NB4 (cell line): ENCODE results near the gene SLC35D3.

Experiments
- POLR2A ChIP-seq: IDR thresholded peaks from 2 replicates; pipeline ENCODE4 v1.6.1; 2011; ENCODE audit warnings: mild to moderate bottlenecking; ENCODE audit not compliant: insufficient read length; ENCODE audit errors: extremely low read depth
- TF ChIP-seq, protein P1 (sequence below): IDR thresholded peaks from one replicate; pipeline ENCODE4 v1.5.1; 2012; ENCODE audit warnings: low read depth, low read length
- TF ChIP-seq, protein P2 (sequence below): IDR thresholded peaks from 2 replicates; pipeline ENCODE4 v1.6.1; 2011; ENCODE audit warnings: low read depth, low read length

DNA sequence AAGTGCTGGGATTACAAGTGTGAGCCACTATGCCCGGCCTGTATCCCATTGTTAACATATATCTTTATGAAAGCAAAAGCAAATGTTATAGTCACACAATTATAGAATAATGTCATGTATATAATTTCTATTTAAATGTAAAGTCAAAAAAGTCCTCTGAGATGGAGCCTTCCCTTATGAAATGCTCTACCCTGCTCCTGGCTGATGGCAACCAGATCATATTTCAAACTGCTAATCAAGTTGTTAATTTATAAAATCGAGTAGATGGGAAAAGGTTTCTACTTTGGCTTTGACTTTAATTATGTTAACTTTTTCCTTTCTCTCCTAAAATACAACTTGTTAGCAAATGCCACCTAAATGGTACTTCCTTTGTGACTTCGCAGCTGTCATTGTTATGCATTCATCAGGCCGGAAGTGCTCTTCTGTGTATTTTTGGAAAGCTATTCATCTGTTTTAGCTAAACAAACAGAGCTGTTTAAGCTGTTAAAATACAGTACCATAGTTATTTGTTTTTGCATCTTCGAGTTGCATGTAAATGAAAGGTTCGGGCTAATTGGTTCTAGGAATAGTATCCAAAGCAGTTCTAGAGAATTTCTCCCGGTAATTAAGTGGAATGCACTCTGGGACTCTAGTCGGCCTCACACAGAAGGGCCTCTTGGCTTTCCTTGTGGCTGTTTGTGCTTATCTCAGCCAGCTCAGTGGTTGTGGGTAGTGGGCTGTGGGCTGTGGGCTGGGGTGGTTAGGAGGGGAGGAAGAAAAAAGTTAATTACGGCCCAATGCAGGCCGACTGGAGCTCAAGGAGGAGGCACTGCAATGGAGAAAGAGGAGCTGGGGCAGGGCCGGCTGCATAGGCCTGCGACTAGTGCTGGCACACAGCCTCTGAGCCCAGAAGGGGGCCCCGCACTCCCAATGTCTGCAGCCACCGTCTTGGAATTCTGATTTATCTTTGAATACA, 34.8 kb downstream of the SLC35D3 start:
- TF ChIP-seq, protein P1, sequence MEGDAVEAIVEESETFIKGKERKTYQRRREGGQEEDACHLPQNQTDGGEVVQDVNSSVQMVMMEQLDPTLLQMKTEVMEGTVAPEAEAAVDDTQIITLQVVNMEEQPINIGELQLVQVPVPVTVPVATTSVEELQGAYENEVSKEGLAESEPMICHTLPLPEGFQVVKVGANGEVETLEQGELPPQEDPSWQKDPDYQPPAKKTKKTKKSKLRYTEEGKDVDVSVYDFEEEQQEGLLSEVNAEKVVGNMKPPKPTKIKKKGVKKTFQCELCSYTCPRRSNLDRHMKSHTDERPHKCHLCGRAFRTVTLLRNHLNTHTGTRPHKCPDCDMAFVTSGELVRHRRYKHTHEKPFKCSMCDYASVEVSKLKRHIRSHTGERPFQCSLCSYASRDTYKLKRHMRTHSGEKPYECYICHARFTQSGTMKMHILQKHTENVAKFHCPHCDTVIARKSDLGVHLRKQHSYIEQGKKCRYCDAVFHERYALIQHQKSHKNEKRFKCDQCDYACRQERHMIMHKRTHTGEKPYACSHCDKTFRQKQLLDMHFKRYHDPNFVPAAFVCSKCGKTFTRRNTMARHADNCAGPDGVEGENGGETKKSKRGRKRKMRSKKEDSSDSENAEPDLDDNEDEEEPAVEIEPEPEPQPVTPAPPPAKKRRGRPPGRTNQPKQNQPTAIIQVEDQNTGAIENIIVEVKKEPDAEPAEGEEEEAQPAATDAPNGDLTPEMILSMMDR, result no peak
- TF ChIP-seq POLR2A, result no peak
- TF ChIP-seq, protein P2, sequence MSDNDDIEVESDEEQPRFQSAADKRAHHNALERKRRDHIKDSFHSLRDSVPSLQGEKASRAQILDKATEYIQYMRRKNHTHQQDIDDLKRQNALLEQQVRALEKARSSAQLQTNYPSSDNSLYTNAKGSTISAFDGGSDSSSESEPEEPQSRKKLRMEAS, result no peak
